ENCODE results near the gene JARID2. TPM values are rescaled to one million over a fixed set of nuclear protein-coding genes. Genes with fewer than 3 reads are reported as not detected.

The JARID2 gene
- total and polyA plus RNA-seq, 2 of the 13 experiments (the other 11 are each of a cell fraction or from before 2014, with no cell fraction given) = 7.5 to 10.3 TPM

DNA sequence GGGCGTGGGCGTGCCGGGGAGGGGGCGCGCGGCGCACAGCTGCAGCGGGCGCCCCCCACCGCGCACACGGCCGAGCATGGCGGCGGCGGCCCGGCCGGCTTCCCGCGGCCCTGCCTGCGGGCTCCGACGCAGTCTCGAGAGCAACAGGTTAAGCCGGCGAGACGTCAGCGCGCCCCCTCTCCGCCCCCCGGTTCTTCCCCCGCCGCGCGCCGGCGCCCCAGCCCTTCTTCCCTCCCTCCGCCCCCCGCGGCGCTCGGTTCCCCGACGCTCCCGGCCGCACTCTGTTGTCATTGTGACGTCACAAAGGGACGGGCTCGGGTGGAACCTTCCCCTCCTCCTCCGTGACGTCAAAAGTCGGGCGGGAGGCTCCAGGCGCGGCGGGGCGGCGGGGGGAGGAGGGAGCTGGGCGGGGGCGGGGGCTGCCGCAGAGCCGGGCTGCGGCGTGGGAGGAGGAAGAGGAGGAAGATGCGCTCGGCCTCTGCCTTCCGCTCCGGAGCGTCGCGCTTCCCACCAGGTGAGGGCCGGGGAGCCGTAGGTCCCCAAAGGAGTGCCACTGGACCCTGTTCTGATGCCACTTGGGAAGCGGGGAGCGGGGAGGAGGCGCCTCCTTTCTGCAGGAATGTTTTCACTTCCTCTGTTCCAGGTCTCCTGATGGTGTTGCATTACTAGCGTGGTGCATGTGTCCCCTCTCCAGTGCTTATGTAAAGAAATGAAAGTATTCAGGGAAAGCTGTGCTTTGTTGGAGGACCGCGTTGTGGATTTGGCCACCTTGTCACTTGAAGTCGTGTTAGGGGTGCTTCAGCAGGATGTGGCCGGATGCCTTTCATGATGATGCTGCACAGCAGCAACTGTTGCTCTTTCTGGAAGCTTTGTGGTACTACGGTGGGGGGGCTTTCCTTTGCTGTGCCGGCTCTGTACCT, 2.8 kb downstream of the JARID2 start (continued):
- TF ChIP-seq, protein P1, sequence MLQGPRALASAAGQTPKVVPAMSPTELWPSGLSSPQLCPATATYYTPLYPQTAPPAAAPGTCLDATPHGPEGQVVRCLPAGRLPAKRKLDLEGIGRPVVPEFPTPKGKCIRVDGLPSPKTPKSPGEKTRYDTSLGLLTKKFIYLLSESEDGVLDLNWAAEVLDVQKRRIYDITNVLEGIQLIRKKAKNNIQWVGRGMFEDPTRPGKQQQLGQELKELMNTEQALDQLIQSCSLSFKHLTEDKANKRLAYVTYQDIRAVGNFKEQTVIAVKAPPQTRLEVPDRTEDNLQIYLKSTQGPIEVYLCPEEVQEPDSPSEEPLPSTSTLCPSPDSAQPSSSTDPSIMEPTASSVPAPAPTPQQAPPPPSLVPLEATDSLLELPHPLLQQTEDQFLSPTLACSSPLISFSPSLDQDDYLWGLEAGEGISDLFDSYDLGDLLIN (CRISPR knock-in tag; IDR thresholded peaks at IDR 0.05; ENCODE audit: borderline replicate concordance) = no peak
- TF ChIP-seq, protein P2, sequence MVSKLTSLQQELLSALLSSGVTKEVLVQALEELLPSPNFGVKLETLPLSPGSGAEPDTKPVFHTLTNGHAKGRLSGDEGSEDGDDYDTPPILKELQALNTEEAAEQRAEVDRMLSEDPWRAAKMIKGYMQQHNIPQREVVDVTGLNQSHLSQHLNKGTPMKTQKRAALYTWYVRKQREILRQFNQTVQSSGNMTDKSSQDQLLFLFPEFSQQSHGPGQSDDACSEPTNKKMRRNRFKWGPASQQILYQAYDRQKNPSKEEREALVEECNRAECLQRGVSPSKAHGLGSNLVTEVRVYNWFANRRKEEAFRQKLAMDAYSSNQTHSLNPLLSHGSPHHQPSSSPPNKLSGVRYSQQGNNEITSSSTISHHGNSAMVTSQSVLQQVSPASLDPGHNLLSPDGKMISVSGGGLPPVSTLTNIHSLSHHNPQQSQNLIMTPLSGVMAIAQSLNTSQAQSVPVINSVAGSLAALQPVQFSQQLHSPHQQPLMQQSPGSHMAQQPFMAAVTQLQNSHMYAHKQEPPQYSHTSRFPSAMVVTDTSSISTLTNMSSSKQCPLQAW (CRISPR knock-in tag; IDR thresholded peaks at IDR 0.05) = peak; percentile 39; the same call in 1 of the 2 replicates
- TF ChIP-seq KLF6 (CRISPR knock-in tag; IDR thresholded peaks at IDR 0.05) (no peak), NR1H2 (CRISPR knock-in tag; IDR thresholded peaks at IDR 0.05; ENCODE audit: borderline replicate concordance, low read depth) (no peak), PCBP1 (IDR thresholded peaks at IDR 0.05; ENCODE audit: borderline replicate concordance, low read depth, low read length) (0 out of 2 replicates have a peak, but pooled peaks have one; percentile 45), ZNF17 (CRISPR knock-in tag; IDR thresholded peaks at IDR 0.05) (no peak)
- TF ChIP-seq, protein P3, sequence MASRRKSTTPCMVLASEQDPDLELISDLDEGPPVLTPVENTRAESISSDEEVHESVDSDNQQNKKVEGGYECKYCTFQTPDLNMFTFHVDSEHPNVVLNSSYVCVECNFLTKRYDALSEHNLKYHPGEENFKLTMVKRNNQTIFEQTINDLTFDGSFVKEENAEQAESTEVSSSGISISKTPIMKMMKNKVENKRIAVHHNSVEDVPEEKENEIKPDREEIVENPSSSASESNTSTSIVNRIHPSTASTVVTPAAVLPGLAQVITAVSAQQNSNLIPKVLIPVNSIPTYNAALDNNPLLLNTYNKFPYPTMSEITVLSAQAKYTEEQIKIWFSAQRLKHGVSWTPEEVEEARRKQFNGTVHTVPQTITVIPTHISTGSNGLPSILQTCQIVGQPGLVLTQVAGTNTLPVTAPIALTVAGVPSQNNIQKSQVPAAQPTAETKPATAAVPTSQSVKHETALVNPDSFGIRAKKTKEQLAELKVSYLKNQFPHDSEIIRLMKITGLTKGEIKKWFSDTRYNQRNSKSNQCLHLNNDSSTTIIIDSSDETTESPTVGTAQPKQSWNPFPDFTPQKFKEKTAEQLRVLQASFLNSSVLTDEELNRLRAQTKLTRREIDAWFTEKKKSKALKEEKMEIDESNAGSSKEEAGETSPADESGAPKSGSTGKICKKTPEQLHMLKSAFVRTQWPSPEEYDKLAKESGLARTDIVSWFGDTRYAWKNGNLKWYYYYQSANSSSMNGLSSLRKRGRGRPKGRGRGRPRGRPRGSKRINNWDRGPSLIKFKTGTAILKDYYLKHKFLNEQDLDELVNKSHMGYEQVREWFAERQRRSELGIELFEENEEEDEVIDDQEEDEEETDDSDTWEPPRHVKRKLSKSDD (CRISPR knock-in tag; IDR thresholded peaks at IDR 0.05; ENCODE audit: low read depth) = peak; percentile 99
- TF ChIP-seq, protein P4, sequence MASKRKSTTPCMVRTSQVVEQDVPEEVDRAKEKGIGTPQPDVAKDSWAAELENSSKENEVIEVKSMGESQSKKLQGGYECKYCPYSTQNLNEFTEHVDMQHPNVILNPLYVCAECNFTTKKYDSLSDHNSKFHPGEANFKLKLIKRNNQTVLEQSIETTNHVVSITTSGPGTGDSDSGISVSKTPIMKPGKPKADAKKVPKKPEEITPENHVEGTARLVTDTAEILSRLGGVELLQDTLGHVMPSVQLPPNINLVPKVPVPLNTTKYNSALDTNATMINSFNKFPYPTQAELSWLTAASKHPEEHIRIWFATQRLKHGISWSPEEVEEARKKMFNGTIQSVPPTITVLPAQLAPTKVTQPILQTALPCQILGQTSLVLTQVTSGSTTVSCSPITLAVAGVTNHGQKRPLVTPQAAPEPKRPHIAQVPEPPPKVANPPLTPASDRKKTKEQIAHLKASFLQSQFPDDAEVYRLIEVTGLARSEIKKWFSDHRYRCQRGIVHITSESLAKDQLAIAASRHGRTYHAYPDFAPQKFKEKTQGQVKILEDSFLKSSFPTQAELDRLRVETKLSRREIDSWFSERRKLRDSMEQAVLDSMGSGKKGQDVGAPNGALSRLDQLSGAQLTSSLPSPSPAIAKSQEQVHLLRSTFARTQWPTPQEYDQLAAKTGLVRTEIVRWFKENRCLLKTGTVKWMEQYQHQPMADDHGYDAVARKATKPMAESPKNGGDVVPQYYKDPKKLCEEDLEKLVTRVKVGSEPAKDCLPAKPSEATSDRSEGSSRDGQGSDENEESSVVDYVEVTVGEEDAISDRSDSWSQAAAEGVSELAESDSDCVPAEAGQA (IDR thresholded peaks at IDR 0.05; ENCODE audit: low read depth) = peak; percentile 99
- TF ChIP-seq, protein P4 (CRISPR knock-in tag; IDR thresholded peaks at IDR 0.05; ENCODE audit: borderline replicate concordance) = no peak
- TF ChIP-seq, protein P5, sequence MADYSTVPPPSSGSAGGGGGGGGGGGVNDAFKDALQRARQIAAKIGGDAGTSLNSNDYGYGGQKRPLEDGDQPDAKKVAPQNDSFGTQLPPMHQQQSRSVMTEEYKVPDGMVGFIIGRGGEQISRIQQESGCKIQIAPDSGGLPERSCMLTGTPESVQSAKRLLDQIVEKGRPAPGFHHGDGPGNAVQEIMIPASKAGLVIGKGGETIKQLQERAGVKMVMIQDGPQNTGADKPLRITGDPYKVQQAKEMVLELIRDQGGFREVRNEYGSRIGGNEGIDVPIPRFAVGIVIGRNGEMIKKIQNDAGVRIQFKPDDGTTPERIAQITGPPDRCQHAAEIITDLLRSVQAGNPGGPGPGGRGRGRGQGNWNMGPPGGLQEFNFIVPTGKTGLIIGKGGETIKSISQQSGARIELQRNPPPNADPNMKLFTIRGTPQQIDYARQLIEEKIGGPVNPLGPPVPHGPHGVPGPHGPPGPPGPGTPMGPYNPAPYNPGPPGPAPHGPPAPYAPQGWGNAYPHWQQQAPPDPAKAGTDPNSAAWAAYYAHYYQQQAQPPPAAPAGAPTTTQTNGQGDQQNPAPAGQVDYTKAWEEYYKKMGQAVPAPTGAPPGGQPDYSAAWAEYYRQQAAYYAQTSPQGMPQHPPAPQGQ (CRISPR knock-in tag; IDR thresholded peaks at IDR 0.05; ENCODE audit: borderline replicate concordance) = no peak
- TF ChIP-seq, protein P6, sequence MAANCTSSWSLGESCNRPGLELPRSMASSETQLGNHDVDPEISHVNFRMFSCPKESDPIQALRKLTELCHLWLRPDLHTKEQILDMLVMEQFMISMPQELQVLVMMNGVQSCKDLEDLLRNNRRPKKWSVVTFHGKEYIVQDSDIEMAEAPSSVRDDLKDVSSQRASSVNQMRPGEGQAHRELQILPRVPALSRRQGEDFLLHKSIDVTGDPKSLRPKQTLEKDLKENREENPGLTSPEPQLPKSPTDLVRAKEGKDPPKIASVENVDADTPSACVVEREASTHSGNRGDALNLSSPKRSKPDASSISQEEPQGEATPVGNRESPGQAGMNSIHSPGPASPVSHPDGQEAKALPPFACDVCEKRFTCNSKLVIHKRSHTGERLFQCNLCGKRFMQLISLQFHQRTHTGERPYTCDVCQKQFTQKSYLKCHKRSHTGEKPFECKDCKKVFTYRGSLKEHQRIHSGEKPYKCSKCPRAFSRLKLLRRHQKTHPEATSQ (CRISPR knock-in tag; IDR thresholded peaks at IDR 0.05; ENCODE audit: borderline replicate concordance) = 0 out of 2 replicates have a peak, but pooled peaks have one; percentile 70

All from HepG2 (cell line).